ENCODE data around the gene TBC1D14. TPM values are rescaled to one million over a fixed set of nuclear protein-coding genes. Genes with fewer than 3 reads are reported as not detected.
A peak's percentile ranks its signal among the peaks of the same experiment; 100 is the strongest.
"Not testable (repeated sequence)": the region's sequence is repeated elsewhere in the genome, so short reads cannot be mapped to it uniquely, and the experiment has no call there.

Gene TBC1D14
- total RNA-seq, 2 donors from 2014 or later, result 43.2 to 46.6 TPM

GRCh38 chr4:6890358-6890757 lies 19.3 kb upstream of the TBC1D14 start:
- Histone ChIP-seq H3K27me3 (no peaks in the 10 kb centered on the region), H3K4me1 (peaks cover 11% of the 10 kb centered on the region), H3K9ac (ENCODE audit: low read depth in 2 of 2, low read length in 2 of 2) (no peak overlapping the region), H3K9me3 (no peaks in the 10 kb centered on the region), H3K27ac (no peak overlapping the region), H3K4me3 (no peak overlapping the region), H3K36me3 (no peaks in the 10 kb centered on the region)
- no peak for DNase-seq
- TF ChIP-seq CTCF (IDR thresholded peaks at IDR 0.05), result no peak
- intact Hi-C loops (cut with DNase I), result no loop called here

- H3K4me1 ChIP-seq, result peaks cover 11% of the 10 kb centered on the region
- H3K36me3 ChIP-seq; H3K27ac ChIP-seq; DNase-seq; H3K27me3 ChIP-seq; H3K4me3 ChIP-seq; H3K9me3 ChIP-seq; intact Hi-C loops (cut with DNase I); H3K9ac ChIP-seq (ENCODE audit: low read depth in 2 of 2, low read length in 2 of 2): not testable (repeated sequence)
Measured at GRCh38 chr4:6890971-6891370, 18.7 kb upstream of the TBC1D14 start.

GRCh38 chr4:6891436-6892170 lies 18.0 kb upstream of the TBC1D14 start:
- peaks cover 11% of the 10 kb centered on the region for H3K4me1 ChIP-seq
- H3K27me3 ChIP-seq, result no peaks in the 10 kb centered on the region
- TF ChIP-seq CTCF (IDR thresholded peaks at IDR 0.05), result no peak
- no peaks in the 10 kb centered on the region for H3K9me3 ChIP-seq
- H3K4me3 ChIP-seq, result no peak overlapping the region
- no peak for DNase-seq
- H3K9ac ChIP-seq (ENCODE audit: low read depth in 2 of 2, low read length in 2 of 2), result peak overlapping the region in 1 of 2 donors; percentile 59
- no peak overlapping the region for H3K27ac ChIP-seq
- intact Hi-C loops (cut with DNase I), result no loop called here
- no peaks in the 10 kb centered on the region for H3K36me3 ChIP-seq

- peaks cover 11% of the 10 kb centered on the region for H3K4me1 ChIP-seq
- peak overlapping the region in 1 of 2 donors; percentile 59 for H3K9ac ChIP-seq (ENCODE audit: low read depth in 2 of 2, low read length in 2 of 2)
- intact Hi-C loops (cut with DNase I), result no loop called here
Measured at GRCh38 chr4:6892190-6892908, 17.3 kb upstream of the TBC1D14 start.

GRCh38 chr4:6892909-6893202 lies 16.8 kb upstream of the TBC1D14 start:
- no peaks in the 10 kb centered on the region for H3K36me3 ChIP-seq
- DNase-seq, result no peak
- TF ChIP-seq CTCF (IDR thresholded peaks at IDR 0.05), result no peak
- H3K9me3 ChIP-seq, result no peaks in the 10 kb centered on the region
- no peaks in the 10 kb centered on the region for H3K27me3 ChIP-seq
- H3K9ac ChIP-seq (ENCODE audit: low read depth in 2 of 2, low read length in 2 of 2), result peak overlapping the region in 1 of 2 donors; percentile 59
- H3K27ac ChIP-seq, result no peak overlapping the region
- H3K4me3 ChIP-seq, result no peak overlapping the region
- peaks cover 11% of the 10 kb centered on the region for H3K4me1 ChIP-seq
- intact Hi-C loops (cut with DNase I), result no loop called here

More at GRCh38 chr4:6892190-6892908, 17.3 kb upstream of the TBC1D14 start:
- no peak overlapping the region for H3K27ac ChIP-seq
- H3K9me3 ChIP-seq, result no peaks in the 10 kb centered on the region
- peak; percentile 58 for DNase-seq
- H3K4me3 ChIP-seq, result no peak overlapping the region
- H3K27me3 ChIP-seq, result no peaks in the 10 kb centered on the region
- H3K36me3 ChIP-seq, result no peaks in the 10 kb centered on the region
- TF ChIP-seq CTCF (IDR thresholded peaks at IDR 0.05), result no peak

All from colonic mucosa (tissue), 4 donors.